ENCODE results near the gene CBS. TPM values are rescaled to one million over a fixed set of nuclear protein-coding genes. Genes with fewer than 3 reads are reported as not detected.

The CBS gene
- total RNA-seq, 4 donors from 2014 or later, result 88.1 to 271 (median 185) TPM

GRCh38 chr21:43020177-43020576 is 55.5 kb downstream of the CBS start:
- WGBS, 2 donors, result 86 to 88% methylated on average over 13 of the region's 13 CpGs
- Histone ChIP-seq H3K36me3 (peaks cover 0 to 79% (median 0%) of the 10 kb centered on the region in 3 donors), H3K27ac (no peak overlapping the region), H3K4me3 (no peak overlapping the region), H3K9me3 (no peaks in the 10 kb centered on the region), H3K4me1 (no peaks in the 10 kb centered on the region), H3K27me3 (no peaks in the 10 kb centered on the region)
- DNase-seq (ENCODE audit: low spot score in 2 of 2), result no peak
- TF ChIP-seq EP300 (IDR thresholded peaks at IDR 0.05), result no peak
- TF ChIP-seq CTCF (IDR thresholded peaks at IDR 0.05), result no peak
- TF ChIP-seq POLR2A (IDR thresholded peaks at IDR 0.05), result no peak

GRCh38 chr21:43018519-43018918 is 57.1 kb downstream of the CBS start:
- H3K4me3 ChIP-seq, result no peak overlapping the region
- peaks cover 0 to 81% (median 0%) of the 10 kb centered on the region in 3 donors for H3K36me3 ChIP-seq
- WGBS, 2 donors, result 74 to 83% methylated on average over 10 of the region's 10 CpGs
- H3K9me3 ChIP-seq, result no peaks in the 10 kb centered on the region
- TF ChIP-seq POLR2A (IDR thresholded peaks at IDR 0.05) (no peak), CTCF (IDR thresholded peaks at IDR 0.05) (no peak), EP300 (IDR thresholded peaks at IDR 0.05) (no peak)
- no peak for DNase-seq (ENCODE audit: low spot score in 2 of 2)
- no peak overlapping the region for H3K27ac ChIP-seq
- H3K27me3 ChIP-seq, result no peaks in the 10 kb centered on the region
- no peaks in the 10 kb centered on the region for H3K4me1 ChIP-seq

- H3K27ac ChIP-seq, result no peak overlapping the region
- TF ChIP-seq POLR2A (IDR thresholded peaks at IDR 0.05) (no peak), EP300 (IDR thresholded peaks at IDR 0.05) (no peak), CTCF (IDR thresholded peaks at IDR 0.05) (no peak)
- WGBS, 2 donors, result 94 to 95% methylated on average over 13 of the region's 13 CpGs
- no peaks in the 10 kb centered on the region for H3K4me1 ChIP-seq
- no peak for DNase-seq (ENCODE audit: low spot score in 2 of 2)
- no peak overlapping the region for H3K4me3 ChIP-seq
- H3K36me3 ChIP-seq, result peaks cover 0 to 81% (median 0%) of the 10 kb centered on the region in 3 donors
- H3K27me3 ChIP-seq, result no peaks in the 10 kb centered on the region
- H3K9me3 ChIP-seq, result no peaks in the 10 kb centered on the region
Observed at GRCh38 chr21:43016728-43017127, 58.9 kb downstream of the CBS start.

- Histone ChIP-seq H3K27me3 (no peaks in the 10 kb centered on the region), H3K27ac (no peak overlapping the region), H3K4me3 (no peak overlapping the region), H3K9me3 (no peaks in the 10 kb centered on the region), H3K4me1 (no peaks in the 10 kb centered on the region), H3K36me3 (peaks cover 0 to 81% (median 0%) of the 10 kb centered on the region in 3 donors)
- DNase-seq (ENCODE audit: low spot score in 2 of 2), result no peak
- 83 to 87% methylated on average over 12 to 13 of the region's 13 CpGs for WGBS, 2 donors
- TF ChIP-seq EP300 (IDR thresholded peaks at IDR 0.05), result no peak
- TF ChIP-seq CTCF (IDR thresholded peaks at IDR 0.05), result no peak
- TF ChIP-seq POLR2A (IDR thresholded peaks at IDR 0.05), result no peak
Observed at GRCh38 chr21:43015906-43016540, 59.6 kb downstream of the CBS start.

GRCh38 chr21:43012596-43012995 is 63.0 kb downstream of the CBS start:
- WGBS, 2 donors, result 90 to 92% methylated on average over 6 of the region's 6 CpGs
- DNase-seq (ENCODE audit: low spot score in 2 of 2), result no peak
- Histone ChIP-seq H3K27me3 (no peaks in the 10 kb centered on the region), H3K27ac (no peak overlapping the region), H3K4me1 (no peaks in the 10 kb centered on the region), H3K4me3 (no peak overlapping the region), H3K36me3 (peaks cover 0 to 91% (median 4%) of the 10 kb centered on the region in 3 donors), H3K9me3 (no peaks in the 10 kb centered on the region)
- TF ChIP-seq EP300 (IDR thresholded peaks at IDR 0.05) (no peak), POLR2A (IDR thresholded peaks at IDR 0.05) (no peak), CTCF (IDR thresholded peaks at IDR 0.05) (no peak)

Measured in tibial nerve (tissue), 4 donors.